Testis (tissue), 3 donors: Measurements from ENCODE around the gene RSAD1. TPM values are rescaled to one million over a fixed set of nuclear protein-coding genes. Genes with fewer than 3 reads are reported as not detected.

ENCODE experiments used
- DNase-seq: peaks from one replicate; pipeline ENCODE4 v3.0.0-alpha.2; 2019
- H3K27ac ChIP-seq, 2 donors: fragments of 200-600 bp; sonication (generic); one replicate each; pipeline ENCODE4 v1.5.1; 2019
- H3K27me3 ChIP-seq: fragments of 200-600 bp; sonication (generic); one replicate; pipeline ENCODE4 v1.5.1; 2019
- H3K36me3 ChIP-seq: fragments of 200-600 bp; sonication (generic); one replicate; pipeline ENCODE4 v1.5.1; 2017; ENCODE audit warnings: low read depth; ENCODE audit errors: missing control alignments
- H3K4me1 ChIP-seq: fragments of 200-600 bp; sonication (generic); one replicate; pipeline ENCODE4 v1.5.1; 2019
- H3K4me3 ChIP-seq, 2 donors: fragments of 200-600 bp; sonication (generic); one replicate each; pipeline ENCODE4 v1.5.1; 2017 to 2019
- H3K9me3 ChIP-seq: fragments of 200-600 bp; sonication (generic); one replicate; pipeline ENCODE4 v1.5.1; 2017
- POLR2A ChIP-seq: fragments of 450-650 bp; IDR thresholded peaks from one replicate; pipeline ENCODE4 v1.6.1; 2017; ENCODE audit warnings: antibody characterized with exemption, mild to moderate bottlenecking, moderate library complexity
- WGBS, 2 donors: methylation state at CpG; one replicate each; pipeline ENCODE4 v1.1.5; 2018; 5-methylcytosine and 5-hydroxymethylcytosine counted together
- intact Hi-C: fragments of 100-400 bp; cut with DNase I; formaldehyde crosslinking; loops from one replicate; pipeline ENCODE4 v1.15.1; 2023; ENCODE audit warnings: low total_unique reads
- polyA plus RNA-seq: library from polyadenylated mRNA; stranded (reverse); fragments of 350-450 nt; fragmentation: Illumina TruSeq; extraction: RNeasy Lipid Tissue Mini Kit (QIAGEN cat#74804); gene quantifications from one replicate; pipeline ENCODE4 v1.2.3, GENCODE V29; 2014; ENCODE audit warnings: low read depth, low replicate concordance; ENCODE audit not compliant: insufficient read depth
- total RNA-seq, 2 donors: library from RNA; depleted of rRNA; stranded (reverse); fragments of >200 nt; gene quantifications; one replicate each; pipeline ENCODE4 v1.2.3, GENCODE V29; 2016
- TF ChIP-seq, protein P1 (sequence below), 3 experiments: fragments of 450-650 bp in 2 of 3; fragments of 200-600 bp in 1 of 3; sonication (generic) in 1 of 3; IDR thresholded peaks; one replicate each; pipeline ENCODE4 v1.5.1; 2016 to 2019; ENCODE audit warnings: antibody characterized with exemption in 3 of 3, mild to moderate bottlenecking in 2 of 3, moderate library complexity in 1 of 3

Gene RSAD1
- total and polyA plus RNA-seq, 3 donors from 2014 or later = 25.3 to 38.0 (median 35.7) TPM

DNA sequence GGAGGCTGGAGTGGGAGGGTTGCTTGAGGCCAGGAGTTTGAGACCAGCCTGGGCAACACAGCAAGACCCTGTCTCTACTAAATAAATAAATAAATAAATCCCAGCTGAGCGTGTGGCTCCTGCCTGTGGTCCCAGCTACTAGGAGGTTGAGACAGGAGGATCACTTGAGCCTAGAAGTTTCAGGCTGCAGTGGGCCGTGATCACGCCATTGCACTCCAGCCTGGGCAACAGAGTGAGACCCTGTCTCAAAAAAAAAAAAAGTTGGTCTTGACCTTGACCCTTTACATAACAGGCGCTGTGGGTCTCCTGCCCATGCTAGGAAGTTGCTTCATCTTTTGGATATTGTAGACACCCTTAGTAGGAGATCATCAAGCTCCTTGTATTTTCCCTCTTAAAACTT, 41.3 kb upstream of the RSAD1 start:
- no peak overlapping the region for H3K4me3 ChIP-seq
- H3K27me3 ChIP-seq = no peaks in the 10 kb centered on the region
- 98 to 100% methylated on average over 4 of the region's 4 CpGs for WGBS, 2 donors
- no peaks in the 10 kb centered on the region for H3K9me3 ChIP-seq
- no peak overlapping the region for H3K27ac ChIP-seq
- intact Hi-C loops = no loop called here
- no peaks in the 10 kb centered on the region for H3K4me1 ChIP-seq
- TF ChIP-seq, protein P1, sequence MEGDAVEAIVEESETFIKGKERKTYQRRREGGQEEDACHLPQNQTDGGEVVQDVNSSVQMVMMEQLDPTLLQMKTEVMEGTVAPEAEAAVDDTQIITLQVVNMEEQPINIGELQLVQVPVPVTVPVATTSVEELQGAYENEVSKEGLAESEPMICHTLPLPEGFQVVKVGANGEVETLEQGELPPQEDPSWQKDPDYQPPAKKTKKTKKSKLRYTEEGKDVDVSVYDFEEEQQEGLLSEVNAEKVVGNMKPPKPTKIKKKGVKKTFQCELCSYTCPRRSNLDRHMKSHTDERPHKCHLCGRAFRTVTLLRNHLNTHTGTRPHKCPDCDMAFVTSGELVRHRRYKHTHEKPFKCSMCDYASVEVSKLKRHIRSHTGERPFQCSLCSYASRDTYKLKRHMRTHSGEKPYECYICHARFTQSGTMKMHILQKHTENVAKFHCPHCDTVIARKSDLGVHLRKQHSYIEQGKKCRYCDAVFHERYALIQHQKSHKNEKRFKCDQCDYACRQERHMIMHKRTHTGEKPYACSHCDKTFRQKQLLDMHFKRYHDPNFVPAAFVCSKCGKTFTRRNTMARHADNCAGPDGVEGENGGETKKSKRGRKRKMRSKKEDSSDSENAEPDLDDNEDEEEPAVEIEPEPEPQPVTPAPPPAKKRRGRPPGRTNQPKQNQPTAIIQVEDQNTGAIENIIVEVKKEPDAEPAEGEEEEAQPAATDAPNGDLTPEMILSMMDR (IDR thresholded peaks at IDR 0.05) = no peak
- no peak for TF ChIP-seq POLR2A
- H3K36me3 ChIP-seq = no peaks in the 10 kb centered on the region
- no peak for DNase-seq

DNA sequence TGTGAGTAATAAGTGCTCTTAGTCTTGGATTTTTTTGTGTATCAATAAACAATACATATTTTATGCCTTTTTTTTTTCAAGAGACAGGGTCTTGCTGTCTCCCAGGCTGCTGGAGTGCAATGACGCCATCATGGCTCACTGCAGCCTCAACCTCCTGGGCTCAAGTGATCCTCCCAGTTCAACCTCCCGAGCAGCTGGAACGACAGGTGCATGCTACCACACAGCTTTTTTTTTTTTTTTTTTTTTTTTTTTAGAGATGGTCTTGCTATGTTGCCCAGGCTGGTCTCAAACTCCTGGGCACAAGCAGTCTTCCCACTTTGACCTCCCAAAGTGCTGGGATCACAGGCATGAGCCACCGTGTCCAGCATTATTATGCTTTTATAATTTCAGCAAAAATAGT, 39.7 kb upstream of the RSAD1 start:
- no peak overlapping the region for H3K27ac ChIP-seq
- 91 to 92% methylated on average over 4 of the region's 4 CpGs for WGBS, 2 donors

DNA sequence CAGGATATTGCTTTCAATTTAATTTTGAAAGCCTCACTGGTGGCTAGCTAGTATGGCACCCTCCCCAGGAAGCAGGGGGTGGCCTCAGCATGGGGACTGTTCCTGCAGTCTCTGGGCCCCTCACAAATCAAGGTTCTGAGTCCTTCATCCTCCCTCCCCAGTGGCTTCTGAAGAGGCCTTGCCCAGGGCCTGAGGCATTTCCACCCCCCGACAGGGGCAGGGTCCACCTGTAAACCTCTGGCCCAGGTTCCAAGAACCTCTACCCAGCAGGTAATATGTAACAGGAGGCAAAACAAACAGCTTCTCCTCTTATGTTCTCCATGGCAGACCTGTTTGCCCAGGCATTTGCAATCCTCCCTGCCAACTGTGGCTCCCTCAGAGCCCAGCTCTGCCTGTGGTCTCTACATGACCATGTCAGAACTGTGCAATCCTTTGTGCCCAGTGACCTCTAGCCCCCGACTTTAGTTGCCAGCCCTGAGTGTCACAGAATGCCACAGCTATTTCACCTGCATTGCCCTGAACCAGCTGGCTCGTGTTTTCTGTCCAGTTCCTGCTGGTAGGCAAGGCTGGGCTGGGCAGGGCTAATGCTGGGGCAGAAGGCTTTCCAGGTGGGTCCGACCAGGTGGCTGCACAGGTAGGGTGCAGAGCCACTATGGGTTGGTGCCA, 38.4 kb upstream of the RSAD1 start:
- Histone ChIP-seq H3K36me3 (no peaks in the 10 kb centered on the region), H3K4me3 (no peak overlapping the region), H3K27ac (no peak overlapping the region), H3K4me1 (peaks cover 12% of the 10 kb centered on the region), H3K9me3 (no peaks in the 10 kb centered on the region), H3K27me3 (no peaks in the 10 kb centered on the region)
- WGBS, 2 donors = 81 to 95% methylated on average over 4 of the region's 4 CpGs
- intact Hi-C loops = no loop called here
- DNase-seq = no peak
- TF ChIP-seq POLR2A = no peak
- TF ChIP-seq, protein P1 (IDR thresholded peaks at IDR 0.05) = no peak

More for the DNA sequence above, 39.7 kb upstream of the RSAD1 start:
- no peak for DNase-seq
- Histone ChIP-seq H3K27me3 (no peaks in the 10 kb centered on the region), H3K9me3 (no peaks in the 10 kb centered on the region), H3K36me3 (no peaks in the 10 kb centered on the region), H3K4me3 (no peak overlapping the region), H3K4me1 (peaks cover 9% of the 10 kb centered on the region)
- intact Hi-C loops = no loop called here
- TF ChIP-seq, protein P1 (IDR thresholded peaks at IDR 0.05) = no peak
- TF ChIP-seq POLR2A = no peak

DNA sequence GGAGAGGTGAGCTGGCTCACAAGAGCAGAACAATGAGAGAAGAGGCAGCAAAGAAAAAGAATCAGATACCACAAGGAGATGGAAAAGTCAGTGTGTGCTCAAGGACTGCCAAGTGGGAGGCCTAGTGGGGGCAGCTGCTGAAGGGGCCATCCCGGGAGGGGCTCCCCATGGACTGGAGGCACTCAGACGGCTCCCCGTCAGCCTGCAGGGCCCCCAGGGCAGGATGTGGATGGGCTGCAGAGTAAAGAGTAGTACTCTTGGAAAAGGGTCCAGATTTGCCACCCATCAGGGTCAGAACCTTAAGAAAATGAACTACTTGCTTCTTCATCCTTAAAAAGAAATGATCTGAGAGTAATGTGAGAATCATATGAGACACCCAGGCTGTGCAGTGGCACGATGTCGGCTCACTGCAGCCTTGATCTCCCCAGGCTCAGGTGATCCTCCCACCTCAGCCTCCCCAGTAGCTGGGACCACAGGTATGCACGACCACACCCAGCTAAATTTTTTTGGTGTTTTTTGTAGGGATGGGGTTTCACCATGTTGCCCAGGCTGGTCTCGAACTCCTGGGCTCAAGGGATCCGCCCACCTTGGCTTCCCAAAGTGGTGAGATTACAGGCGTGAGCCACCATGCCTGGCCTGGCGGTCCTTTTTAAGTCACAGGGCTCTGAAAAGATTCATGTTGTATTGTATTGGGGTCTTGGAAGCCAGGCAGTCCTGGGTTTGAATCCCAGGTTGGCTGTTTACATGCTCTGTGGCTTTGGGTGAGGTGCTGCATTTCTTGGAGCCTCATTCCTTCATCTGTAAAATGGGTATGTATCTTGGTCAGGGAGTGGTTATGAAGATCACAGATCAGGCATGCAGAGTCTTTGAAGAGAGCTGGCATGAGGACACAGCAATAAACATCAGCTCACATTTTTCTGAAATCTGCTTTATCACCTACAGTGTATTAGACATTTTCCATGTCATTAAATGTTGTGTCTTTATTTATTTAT, 37.5 kb upstream of the RSAD1 start:
- no peak overlapping the region for H3K27ac ChIP-seq
- no peak for TF ChIP-seq POLR2A
- TF ChIP-seq, protein P1 (IDR thresholded peaks at IDR 0.05) = no peak

More for the DNA sequence above, 37.5 kb upstream of the RSAD1 start:
- H3K4me1 ChIP-seq = peaks cover 12% of the 10 kb centered on the region
- H3K4me3 ChIP-seq = no peak overlapping the region
- no peaks in the 10 kb centered on the region for H3K27me3 ChIP-seq
- intact Hi-C loops = no loop called here
- DNase-seq = no peak
- WGBS, 2 donors = 78 to 85% methylated on average over 10 of the region's 10 CpGs
- no peaks in the 10 kb centered on the region for H3K9me3 ChIP-seq
- no peaks in the 10 kb centered on the region for H3K36me3 ChIP-seq
